Adrenal gland (tissue), 19 donors: ENCODE data around the gene DCAF10. TPM values are rescaled to one million over a fixed set of nuclear protein-coding genes. Genes with fewer than 3 reads are reported as not detected.
"Not testable (repeated sequence)": the region's sequence is repeated elsewhere in the genome, so short reads cannot be mapped to it uniquely, and the experiment has no call there.

Source experiments
- DNase-seq, 7 donors: peaks; one replicate each; pipeline ENCODE4 v3.0.0-alpha.2; 2019 to 2020
- H3K27ac ChIP-seq, 5 donors: fragments of 200-600 bp; sonication (generic) in 4 of 5; 1 replicate in 3 of 5; 2 replicates in 2 of 5; pipeline versions ENCODE4 v1.5.1 to v1.8.0; 2016 to 2020; ENCODE audit warnings: mild to moderate bottlenecking in 1 of 5
- H3K27me3 ChIP-seq: fragments of 200-600 bp; 2 replicates; pipeline ENCODE4 v1.8.0; 2021
- H3K36me3 ChIP-seq, 2 donors: fragments of 200-600 bp; replicated peaks in 1 of 2; 1 replicate in 1 of 2; 2 replicates in 1 of 2; pipeline versions ENCODE4 v1.5.1 to v1.8.0; 2018 to 2022
- H3K4me1 ChIP-seq, 2 donors: fragments of 200-600 bp; replicated peaks in 1 of 2; 1 replicate in 1 of 2; 2 replicates in 1 of 2; pipeline versions ENCODE4 v1.5.1 to v1.8.0; 2018 to 2021
- H3K4me3 ChIP-seq, 4 donors: fragments of 200-600 bp; sonication (generic) in 3 of 4; one replicate each; pipeline ENCODE4 v1.5.1; 2016 to 2018
- H3K9me3 ChIP-seq, 3 donors: fragments of 200-600 bp; sonication (generic) in 1 of 3; replicated peaks in 1 of 3; 1 replicate in 2 of 3; 2 replicates in 1 of 3; pipeline versions ENCODE4 v1.5.1 to v1.8.0; 2016 to 2021
- CTCF ChIP-seq, 6 experiments: fragments of 450-650 bp in 4 of 6; fragments of 200-600 bp in 2 of 6; sonication (generic) in 1 of 6; IDR thresholded peaks; 1 replicate in 5 of 6; 2 replicates in 1 of 6; pipeline versions ENCODE4 v1.5.1 to v1.8.0; 2016 to 2021; ENCODE audit warnings: antibody characterized with exemption in 6 of 6, mild to moderate bottlenecking in 2 of 6, moderate library complexity in 1 of 6
- POLR2A ChIP-seq, 2 donors: fragments of 450-650 bp; IDR thresholded peaks; one replicate each; pipeline ENCODE4 v1.6.1; 2017; ENCODE audit warnings: antibody characterized with exemption in 2 of 2, mild to moderate bottlenecking in 2 of 2, moderate library complexity in 1 of 2
- WGBS, 4 donors: extraction: QIAGEN DNeasy Blood & Tissue Kit in 2 of 4; methylation state at CpG; one replicate each; pipeline versions ENCODE4 v1.1.5 to v1.1.7; 2013 to 2017; 5-methylcytosine and 5-hydroxymethylcytosine counted together
- intact Hi-C, 2 donors: fragments of 100-400 bp; cut with DNase I; formaldehyde crosslinking; loops; one replicate each; pipeline versions ENCODE4 v1.14.1 to v1.15.0; 2022 to 2023
- long read RNA-seq, 10 donors: library from polyadenylated mRNA in 3 of 10; unstranded in 2 of 10; stranded (forward) in 1 of 10; transcript quantifications; one replicate each; pipeline ENCODE4 v2.0.0 and lab custom pipeline, GENCODE V29; 2021 to 2026
- polyA plus RNA-seq, 3 donors: library from polyadenylated mRNA; stranded (reverse); fragments of 200-250 nt in 2 of 3; fragments of 350-450 nt in 1 of 3; fragmentation: Illumina TruSeq in 1 of 3; extraction: RNeasy Lipid Tissue Mini Kit (QIAGEN cat#74804) in 1 of 3; gene quantifications; one replicate each; pipeline ENCODE4 v1.2.3, GENCODE V29; 2013 to 2014
- total RNA-seq, 9 donors: library from RNA; depleted of rRNA in 4 of 9; stranded (reverse); fragments of >200 nt in 4 of 9; fragments of 120-200 nt in 1 of 9; fragmentation: NEBNext Ultra II Directional in 1 of 9; extraction: Animal tissue kit (Norgen Biotek cat#: 25700) in 1 of 9; gene quantifications; one replicate each; pipeline versions ENCODE4 v1.1.0 to v1.2.4, GENCODE V29; 2013 to 2023
- donor health status: healthy with polysubstance abuse.
- donor health status: Bipolar disorder and iron deficiency.
- donor health status: DM: yes; HTN: yes; CAD: no.
- donor health status: DM: no; HTN: no; CAD: no.
- donor health status: DM: no; HTN: no; CAD: no.
- donor health status: DM: yes; HTN: yes; CAD: no.

Gene DCAF10
- total RNA-seq (10 to 100 TPM; 30.3 to 60.6 (median 48.0) TPM), polyA plus RNA-seq (10 to 100 TPM in 1 of 3 donors, 1 to 10 TPM in 2; 7.1 to 53.8 (median 9.2) TPM)
- long read RNA-seq, donor 1, partial matches to known transcripts: 0 of 2 reads
- long read RNA-seq, donor 1, other reads (novel, unspliced or antisense): 0 of 2 reads
- long read RNA-seq, donor 2: 0 reads
- long read RNA-seq, donor 3, partial matches to known transcripts: 0 of 3 reads
- long read RNA-seq, donor 3, other reads (novel, unspliced or antisense): 0 of 3 reads
- long read RNA-seq, donor 4, partial matches to known transcripts: 0 of 5 reads
- long read RNA-seq, donor 4, other reads (novel, unspliced or antisense): 4 of 5 reads
- long read RNA-seq, donor 5, transcript DCAF10-202 (7 exons, 3,862 nt): major isoform, 68 of 125 reads
- long read RNA-seq, donor 5, partial matches to known transcripts: 1 of 125 reads
- long read RNA-seq, donor 5, other reads (novel, unspliced or antisense): 56 of 125 reads
- long read RNA-seq, donor 6, partial matches to known transcripts: 0 of 4 reads
- long read RNA-seq, donor 6, other reads (novel, unspliced or antisense): 4 of 4 reads
- long read RNA-seq, donor 7, partial matches to known transcripts: 0 of 2 reads
- long read RNA-seq, donor 7, other reads (novel, unspliced or antisense): 0 of 2 reads
- long read RNA-seq, donor 8, partial matches to known transcripts: 0 of 8 reads
- long read RNA-seq, donor 8, other reads (novel, unspliced or antisense): 5 of 8 reads
- long read RNA-seq, donor 9, partial matches to known transcripts: 0 of 3 reads
- long read RNA-seq, donor 9, other reads (novel, unspliced or antisense): 0 of 3 reads
- long read RNA-seq, donor 10, transcript DCAF10-202 (7 exons, 3,862 nt): major isoform, 5 of 5 reads
- long read RNA-seq, donor 10, partial matches to known transcripts: 0 of 5 reads
- long read RNA-seq, donor 10, other reads (novel, unspliced or antisense): 0 of 5 reads

GRCh38 chr9:37800631-37801286 lies at the start of gene DCAF10:
Gene DCAF10, plus strand, starts transcription at chr9:37800797. Its CDS starts 70 bp downstream, at chr9:37800867.
- WGBS, 4 donors: 0 to 1% (median 0%) methylated on average over 5 to 72 of the region's 72 CpGs; no CpG with 5 or more reads in 1 of the 4 donors
- TF ChIP-seq POLR2A (IDR thresholded peaks at IDR 0.05): peak; percentile 64 to 80
- peak in 2 of 6 experiments; percentile 12 to 42 for TF ChIP-seq CTCF (IDR thresholded peaks at IDR 0.05)
- intact Hi-C loops: loop anchor here (10.0 kb wide), 2 partner anchors 104 to 316 kb away; partner anchors contain the start of genes POLR1E (in 1 of the 2) and SLC25A51 (in 1 of the 2)
- Histone ChIP-seq H3K27me3 (no peaks in the 10 kb centered on the region), H3K27ac (peak within 1 kb of the TSS; percentile 79 to 93 (median 90)), H3K36me3 (no peaks in the 10 kb centered on the region), H3K4me1 (peaks cover 24 to 30% of the 10 kb centered on the region in 2 donors), H3K9me3 (no peaks in the 10 kb centered on the region), H3K4me3 (peak within 1 kb of the TSS; percentile 19 to 91 (median 82))
- DNase-seq: peak; percentile 84 to 91 (median 87)

GRCh38 chr9:37751186-37751585 lies 49.4 kb upstream of the DCAF10 start:
- intact Hi-C loops: loop anchor here in 1 of 2 donors (10.0 kb wide), 1 partner anchor 154 kb away; the partner anchor contains the start of gene SLC25A51
- Histone ChIP-seq H3K27ac (no peak overlapping the region), H3K9me3 (no peaks in the 10 kb centered on the region), H3K36me3 (no peaks in the 10 kb centered on the region), H3K4me3 (no peak overlapping the region), H3K4me1 (peaks cover 5 to 14% of the 10 kb centered on the region in 2 donors), H3K27me3 (no peaks in the 10 kb centered on the region)
- WGBS, 4 donors: 73 to 82% (median 80%) methylated on average over 6 of the region's 6 CpGs
- TF ChIP-seq CTCF (IDR thresholded peaks at IDR 0.05): no peak
- no peak for TF ChIP-seq POLR2A (IDR thresholded peaks at IDR 0.05)
- DNase-seq: no peak

GRCh38 chr9:37751704-37752103 lies 48.9 kb upstream of the DCAF10 start:
- peaks cover 5 to 13% of the 10 kb centered on the region in 2 donors for H3K4me1 ChIP-seq
- H3K9me3 ChIP-seq, H3K36me3 ChIP-seq, DNase-seq, H3K4me3 ChIP-seq, H3K27me3 ChIP-seq, H3K27ac ChIP-seq: not testable (repeated sequence)
- intact Hi-C loops: loop anchor here in 1 of 2 donors (10.0 kb wide), 1 partner anchor 153 kb away; the partner anchor contains the start of gene SLC25A51
- 86 to 95% (median 91%) methylated on average over 9 to 29 of the region's 30 CpGs for WGBS, 4 donors

- not testable (repeated sequence) for H3K36me3 ChIP-seq, H3K27ac ChIP-seq, H3K4me1 ChIP-seq, H3K4me3 ChIP-seq, H3K9me3 ChIP-seq, H3K27me3 ChIP-seq, DNase-seq
- intact Hi-C loops: loop anchor here in 1 of 2 donors (10.0 kb wide), 1 partner anchor 153 kb away; the partner anchor contains the start of gene SLC25A51
- 88 to 96% (median 96%) methylated on average over 4 to 13 of the region's 13 CpGs; no CpG with 5 or more reads in 1 of the 4 donors for WGBS, 4 donors
These were observed 48.5 kb upstream of the DCAF10 start for GRCh38 chr9:37752112-37752511.
